GM11168 (cell line): ENCODE data around the gene DENND2D.

Source experiments
- in situ Hi-C: fragments of 300-500 bp; cut with MboI; formaldehyde crosslinking; loops from one replicate; pipeline ENCODE4 v1.12.0; 2022; ENCODE audit warnings: low sequenced_read_pairs; ENCODE audit not compliant: unreplicated experiment

DENND2D gene

DNA sequence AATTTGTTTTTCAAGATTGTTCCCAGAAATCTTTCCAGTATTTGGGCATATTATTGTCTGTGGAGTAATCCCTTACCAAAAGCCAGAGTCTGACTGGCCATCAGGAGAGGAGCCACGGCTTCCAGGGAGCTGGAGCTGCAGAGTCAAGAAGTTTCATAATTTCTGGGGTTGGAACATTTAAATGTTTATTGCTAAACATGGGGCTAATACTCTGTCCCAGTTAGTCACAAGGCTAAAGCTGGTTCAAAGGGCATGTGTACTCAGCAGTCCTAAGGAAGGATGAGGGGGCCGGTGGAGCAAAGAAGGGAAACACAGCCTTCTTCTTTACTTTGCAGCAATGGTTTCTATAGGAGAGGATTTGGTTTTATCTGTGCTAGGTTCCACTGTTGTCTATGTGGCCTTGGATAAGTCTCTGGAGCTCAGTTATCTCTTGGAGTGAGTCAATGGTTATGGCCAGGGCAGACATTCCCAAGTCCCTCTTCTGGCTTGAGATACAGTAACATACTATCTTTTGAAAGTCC is 9.5 kb downstream of the DENND2D start:
- in situ Hi-C loops = no loop called here

DNA sequence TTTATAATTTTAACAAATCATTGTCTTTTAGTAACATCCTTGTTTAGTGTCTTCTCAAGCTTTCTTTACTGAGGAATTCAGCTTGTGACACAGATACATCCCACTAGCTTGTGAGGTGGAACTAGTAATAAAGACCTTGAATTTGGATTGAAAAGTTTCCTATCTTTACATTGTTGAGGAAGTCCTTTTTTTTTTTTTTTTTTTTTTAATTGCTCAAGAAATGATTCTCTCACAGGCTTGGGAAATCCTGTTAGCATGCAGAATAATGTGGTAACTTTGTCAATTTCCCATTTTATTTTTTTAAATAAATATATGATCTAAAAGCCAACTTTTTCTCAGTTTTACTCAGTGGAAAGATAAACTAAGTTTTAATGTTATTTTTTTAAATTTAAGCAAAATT is 15.8 kb downstream of the DENND2D start:
- in situ Hi-C loops = no loop called here

DNA sequence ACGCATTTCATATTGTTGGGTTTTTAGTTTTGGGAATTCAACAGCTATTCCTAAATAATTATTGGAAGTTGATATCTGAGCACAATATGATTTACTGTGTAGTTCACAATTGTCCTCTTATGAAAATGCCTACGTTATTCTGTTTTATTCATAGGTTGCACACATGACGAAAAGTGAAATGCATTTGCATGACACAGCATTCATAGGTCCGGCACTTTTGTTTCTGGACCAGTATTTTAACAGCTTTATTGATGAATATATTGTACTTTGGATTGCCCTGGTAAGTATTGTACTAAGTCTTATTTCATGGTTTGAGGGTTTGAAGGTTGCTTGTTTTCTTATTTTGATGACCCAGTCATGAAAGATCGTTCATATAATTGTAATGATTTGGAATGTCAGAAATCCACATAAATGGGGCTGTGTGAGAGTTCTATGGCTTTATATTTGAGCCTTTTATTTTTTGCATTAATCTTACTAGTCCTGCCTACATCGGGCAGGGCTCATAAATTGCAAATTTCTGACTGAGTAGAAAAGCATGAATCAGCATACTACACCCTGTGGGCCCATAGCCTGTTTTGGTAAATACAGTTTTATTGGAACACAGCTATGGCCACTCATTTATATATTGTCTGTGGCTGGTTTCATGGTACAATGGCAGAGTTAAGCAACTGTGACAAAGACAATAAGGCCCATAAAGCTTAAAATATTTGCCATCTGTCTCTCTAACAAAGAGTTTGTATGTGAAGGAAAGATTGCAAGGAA is 17.0 kb downstream of the DENND2D start:
- in situ Hi-C loops = no loop called here

- in situ Hi-C loops = no loop called here
Observed at GRCh38 chr1:111182052-111182451, 18.4 kb downstream of the DENND2D start.

GRCh38 chr1:111179968-111180533 is 20.4 kb downstream of the DENND2D start:
- in situ Hi-C loops = no loop called here

- in situ Hi-C loops = no loop called here
Observed at GRCh38 chr1:111176678-111177077, 23.8 kb downstream of the DENND2D start.

GRCh38 chr1:111175349-111175748 is 25.1 kb downstream of the DENND2D start:
- in situ Hi-C loops = no loop called here

DNA sequence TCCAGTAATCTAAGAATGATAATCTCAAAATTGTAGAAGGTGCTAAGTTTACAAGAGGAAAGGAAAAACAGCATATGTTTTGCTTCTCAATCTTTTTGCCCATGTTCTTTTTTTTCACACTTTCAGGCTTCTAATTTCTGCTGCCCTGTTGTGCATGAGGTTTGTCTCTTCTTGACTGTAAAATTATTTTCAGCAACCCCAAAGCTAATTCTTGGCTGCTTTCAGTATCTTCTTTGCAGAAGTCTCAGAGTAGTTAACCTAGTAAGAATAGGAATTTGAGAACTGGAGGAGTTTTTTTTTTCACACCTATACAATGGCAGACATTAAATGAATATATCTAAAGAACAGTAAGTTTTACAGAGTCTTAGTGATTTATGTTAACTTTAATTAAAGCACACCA is 26.4 kb downstream of the DENND2D start:
- in situ Hi-C loops = no loop called here

DNA sequence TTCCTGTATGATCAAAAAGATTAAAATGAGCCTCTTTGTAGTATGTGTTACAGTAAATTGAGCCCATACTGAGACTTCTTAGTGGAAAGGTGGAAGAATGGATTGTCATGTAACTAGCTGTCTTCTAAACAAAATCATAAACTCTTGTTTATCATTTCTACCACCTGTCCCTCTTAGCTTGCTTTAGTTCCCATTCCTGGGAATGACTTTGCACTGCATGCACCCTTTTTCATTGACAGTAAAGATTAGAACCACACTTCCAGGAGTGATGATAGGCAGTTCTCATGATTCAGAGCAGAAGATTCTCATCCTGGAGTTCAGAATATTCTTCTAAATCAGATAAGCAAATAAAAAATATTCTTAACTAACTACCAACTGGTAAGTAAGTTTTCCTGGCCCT is 28.0 kb downstream of the DENND2D start:
- in situ Hi-C loops = no loop called here

GRCh38 chr1:111164151-111164550 is 36.3 kb downstream of the DENND2D start:
- in situ Hi-C loops = no loop called here

DNA sequence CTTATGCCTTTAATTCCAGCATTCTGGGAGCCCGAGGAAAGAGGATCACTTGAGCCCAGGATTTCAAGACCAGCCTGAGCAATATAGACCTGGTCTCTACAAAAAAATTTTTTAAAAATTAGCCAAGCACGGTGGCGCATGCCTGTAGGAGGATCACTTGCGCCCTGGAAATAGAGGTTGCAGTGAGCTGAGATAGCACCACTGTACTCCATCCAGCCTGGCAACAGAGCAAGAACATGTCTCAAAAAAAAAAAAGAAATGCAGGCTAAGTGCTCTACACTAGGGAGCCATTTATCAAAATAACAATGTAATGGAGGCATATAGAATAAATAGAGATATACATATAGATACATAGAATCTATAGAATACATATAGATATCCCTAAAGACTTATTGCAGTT is 37.1 kb downstream of the DENND2D start:
- in situ Hi-C loops = no loop called here

DNA sequence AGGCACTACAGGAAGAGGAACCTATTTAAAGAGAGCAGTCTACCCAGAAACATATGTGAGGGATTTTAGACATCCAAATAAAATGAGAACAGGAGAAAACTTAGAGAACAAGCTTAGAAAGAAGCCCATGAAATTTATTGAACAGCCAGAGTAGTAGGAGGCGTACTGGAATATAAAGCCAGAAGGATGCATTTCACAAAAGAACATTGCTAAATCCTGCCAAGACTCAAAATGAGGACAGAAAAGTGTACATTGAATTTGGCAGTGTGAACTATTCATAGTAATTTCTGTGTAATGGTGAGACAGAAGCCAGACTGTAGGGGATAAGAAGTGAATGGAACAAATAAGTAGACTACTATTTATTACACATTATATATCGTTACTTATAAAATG is 38.0 kb downstream of the DENND2D start:
- in situ Hi-C loops = no loop called here

- in situ Hi-C loops = no loop called here
Observed at GRCh38 chr1:111161843-111162487, 38.5 kb downstream of the DENND2D start.

- in situ Hi-C loops = no loop called here
Observed at GRCh38 chr1:111157431-111157830, 43.0 kb downstream of the DENND2D start.

DNA sequence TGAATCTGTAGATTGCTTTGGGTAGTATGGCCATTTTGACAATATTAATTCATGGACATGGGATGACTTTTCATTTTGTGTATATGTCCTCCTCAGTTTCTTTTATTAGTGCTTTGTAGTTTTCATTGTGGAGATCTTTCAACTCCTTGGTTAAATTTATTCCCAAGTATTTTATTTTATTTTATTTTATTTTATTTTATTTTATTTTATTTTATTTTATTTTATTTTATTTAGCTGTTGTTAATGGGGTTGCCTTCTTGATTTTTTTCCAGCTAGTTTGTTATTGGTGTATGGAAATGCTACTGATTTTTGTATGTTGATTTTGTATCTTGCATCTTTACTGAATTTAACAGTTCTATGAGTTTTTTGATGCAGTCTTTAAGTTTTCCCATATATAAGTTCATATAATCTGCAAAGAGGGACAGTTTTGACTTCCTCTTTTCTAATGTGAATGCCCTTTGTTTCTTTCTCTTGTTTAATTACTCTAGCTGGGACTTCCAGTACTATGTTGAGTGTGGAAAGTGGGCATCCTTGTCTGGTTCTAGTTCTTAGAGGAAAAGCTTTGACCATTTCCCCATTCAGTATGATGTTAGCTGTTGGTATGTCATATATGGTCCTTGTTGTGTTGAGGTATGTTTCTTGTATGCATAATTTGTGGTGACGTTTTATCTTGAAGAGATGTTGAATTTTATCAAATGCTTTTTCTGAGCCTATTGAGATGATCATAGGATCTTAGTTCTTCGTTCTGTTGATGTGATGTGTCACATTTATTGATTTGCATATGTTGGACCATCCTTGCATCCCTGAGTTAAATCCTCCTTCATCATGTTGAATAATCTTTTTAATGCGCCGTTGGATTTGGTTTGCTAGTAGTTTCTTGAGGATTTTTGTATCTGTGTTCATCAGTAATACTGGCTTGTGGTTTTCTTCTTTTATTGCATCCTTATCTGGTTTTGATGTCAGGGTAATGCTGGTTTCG is 46.1 kb downstream of the DENND2D start:
- in situ Hi-C loops = no loop called here

GRCh38 chr1:111151838-111152237 is 48.6 kb downstream of the DENND2D start:
- in situ Hi-C loops = no loop called here

DNA sequence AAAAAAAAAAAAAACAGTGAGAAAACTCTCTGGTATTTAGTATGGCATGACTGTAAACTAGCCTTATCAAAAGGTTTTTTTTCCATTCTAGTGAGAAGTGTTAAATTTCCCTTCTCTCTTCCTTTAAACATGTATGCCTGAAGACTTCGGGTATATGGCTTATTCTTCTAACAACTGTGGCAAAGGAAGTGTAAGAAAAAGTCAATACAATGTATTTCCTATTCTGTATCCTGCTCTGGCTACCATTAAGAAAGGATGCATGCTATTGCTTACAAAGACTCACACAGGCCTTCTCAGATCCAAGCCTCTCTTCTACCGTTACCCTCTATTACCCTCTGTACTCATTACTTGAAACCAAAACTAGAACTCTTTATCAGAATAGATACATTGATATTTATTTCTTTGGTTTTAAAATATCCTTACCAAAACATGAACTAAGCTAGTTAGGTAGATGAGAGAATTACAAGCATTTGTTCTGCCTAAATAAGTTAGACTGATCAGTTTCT is 52.0 kb downstream of the DENND2D start:
- in situ Hi-C loops = no loop called here

DNA sequence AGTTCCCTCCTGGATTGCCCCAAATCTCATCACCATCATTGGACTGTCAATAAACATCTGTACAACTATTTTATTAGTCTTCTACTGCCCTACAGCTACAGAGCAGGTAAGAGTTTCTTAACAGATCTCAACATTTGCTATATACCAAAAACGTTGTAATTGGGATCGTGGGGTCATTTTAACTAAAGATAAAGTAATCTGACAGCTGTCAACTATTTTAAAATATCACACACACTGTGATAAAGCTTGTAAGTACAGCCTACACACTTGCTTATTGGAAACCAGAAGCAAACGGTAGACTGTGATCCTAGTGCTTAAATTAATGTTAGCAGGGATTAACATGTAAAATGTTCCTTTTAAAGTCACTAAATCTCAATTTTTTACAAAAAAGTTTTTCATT is 52.5 kb downstream of the DENND2D start:
- in situ Hi-C loops = no loop called here

GRCh38 chr1:111145963-111146768 is 54.3 kb downstream of the DENND2D start:
- in situ Hi-C loops = no loop called here
